H1 (cell line): ENCODE measurements around the gene SELENOF.
A peak's percentile ranks its signal among the peaks of the same experiment; 100 is the strongest.

Experiments
- EZH2 ChIP-seq: fragments of 200-600 bp; sonication (generic); IDR thresholded peaks from 2 replicates; pipeline ENCODE4 v1.7.1; 2012; ENCODE audit warnings: low read depth, mild to moderate bottlenecking, moderate library complexity, low read length, inconsistent platforms; ENCODE audit not compliant: severe bottlenecking
- SP4 ChIP-seq: IDR thresholded peaks from 2 replicates; pipeline ENCODE4 v1.6.1; 2012; ENCODE audit warnings: low read length, inconsistent platforms
- TCF12 ChIP-seq: IDR thresholded peaks from 2 replicates; pipeline ENCODE4 v1.6.1; 2011; ENCODE audit warnings: low read depth, mild to moderate bottlenecking, low read length
- TF ChIP-seq, protein P1 (sequence below), 3 experiments: IDR thresholded peaks; 1 replicate in 2 of 3; 2 replicates in 1 of 3; pipeline versions ENCODE4 v1.5.1 to v1.6.1; 2011; ENCODE audit warnings: low read length in 3 of 3, mild to moderate bottlenecking in 3 of 3, inconsistent platforms in 2 of 3, low read depth in 1 of 3, moderate library complexity in 1 of 3; ENCODE audit not compliant: insufficient read depth in 1 of 3; ENCODE audit errors: control extremely low read depth in 1 of 3

- TF ChIP-seq, protein P1, sequence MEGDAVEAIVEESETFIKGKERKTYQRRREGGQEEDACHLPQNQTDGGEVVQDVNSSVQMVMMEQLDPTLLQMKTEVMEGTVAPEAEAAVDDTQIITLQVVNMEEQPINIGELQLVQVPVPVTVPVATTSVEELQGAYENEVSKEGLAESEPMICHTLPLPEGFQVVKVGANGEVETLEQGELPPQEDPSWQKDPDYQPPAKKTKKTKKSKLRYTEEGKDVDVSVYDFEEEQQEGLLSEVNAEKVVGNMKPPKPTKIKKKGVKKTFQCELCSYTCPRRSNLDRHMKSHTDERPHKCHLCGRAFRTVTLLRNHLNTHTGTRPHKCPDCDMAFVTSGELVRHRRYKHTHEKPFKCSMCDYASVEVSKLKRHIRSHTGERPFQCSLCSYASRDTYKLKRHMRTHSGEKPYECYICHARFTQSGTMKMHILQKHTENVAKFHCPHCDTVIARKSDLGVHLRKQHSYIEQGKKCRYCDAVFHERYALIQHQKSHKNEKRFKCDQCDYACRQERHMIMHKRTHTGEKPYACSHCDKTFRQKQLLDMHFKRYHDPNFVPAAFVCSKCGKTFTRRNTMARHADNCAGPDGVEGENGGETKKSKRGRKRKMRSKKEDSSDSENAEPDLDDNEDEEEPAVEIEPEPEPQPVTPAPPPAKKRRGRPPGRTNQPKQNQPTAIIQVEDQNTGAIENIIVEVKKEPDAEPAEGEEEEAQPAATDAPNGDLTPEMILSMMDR (IDR thresholded peaks at IDR 0.05; ENCODE audit: control extremely low read depth in 1 of 3, insufficient read depth in 1 of 3, low read depth in 1 of 3, low read length in 3 of 3) = peak; percentile 30 to 82 (median 75)
- TF ChIP-seq EZH2 (no peak), TCF12 (no peak), SP4 (no peak)
Measured at GRCh38 chr1:86833461-86834215, 80.3 kb downstream of the SELENOF start.
